ENCODE measurements around the gene OR5B3.

OR5B3 gene

DNA sequence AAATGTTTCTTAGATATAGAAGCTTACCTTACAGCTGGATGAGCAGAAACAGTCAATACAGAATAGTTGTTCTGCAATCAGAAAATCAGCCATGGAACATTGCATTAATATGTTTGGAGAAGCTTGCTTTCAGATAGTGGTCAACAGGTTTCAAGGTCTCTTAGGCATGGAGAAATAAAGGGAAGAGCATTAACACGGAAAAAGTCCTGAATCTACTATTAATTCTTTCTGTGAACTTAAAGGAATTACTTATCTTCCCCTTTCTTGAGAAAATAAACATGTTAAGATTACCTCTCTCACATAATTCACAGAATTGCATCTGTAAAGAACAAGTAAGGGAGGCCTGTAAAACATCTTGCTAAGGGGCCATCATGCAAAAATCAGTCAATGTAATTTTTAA is at the start of gene OR5B3:
Gene OR5B3, minus strand, starts transcription at position 101 of the 400 bp plus-strand sequence. CDS start 3,465 bp downstream, outside the sequence.
- DNase-seq (ENCODE audit: low read depth), result no peak
- TF ChIP-seq, protein P1, sequence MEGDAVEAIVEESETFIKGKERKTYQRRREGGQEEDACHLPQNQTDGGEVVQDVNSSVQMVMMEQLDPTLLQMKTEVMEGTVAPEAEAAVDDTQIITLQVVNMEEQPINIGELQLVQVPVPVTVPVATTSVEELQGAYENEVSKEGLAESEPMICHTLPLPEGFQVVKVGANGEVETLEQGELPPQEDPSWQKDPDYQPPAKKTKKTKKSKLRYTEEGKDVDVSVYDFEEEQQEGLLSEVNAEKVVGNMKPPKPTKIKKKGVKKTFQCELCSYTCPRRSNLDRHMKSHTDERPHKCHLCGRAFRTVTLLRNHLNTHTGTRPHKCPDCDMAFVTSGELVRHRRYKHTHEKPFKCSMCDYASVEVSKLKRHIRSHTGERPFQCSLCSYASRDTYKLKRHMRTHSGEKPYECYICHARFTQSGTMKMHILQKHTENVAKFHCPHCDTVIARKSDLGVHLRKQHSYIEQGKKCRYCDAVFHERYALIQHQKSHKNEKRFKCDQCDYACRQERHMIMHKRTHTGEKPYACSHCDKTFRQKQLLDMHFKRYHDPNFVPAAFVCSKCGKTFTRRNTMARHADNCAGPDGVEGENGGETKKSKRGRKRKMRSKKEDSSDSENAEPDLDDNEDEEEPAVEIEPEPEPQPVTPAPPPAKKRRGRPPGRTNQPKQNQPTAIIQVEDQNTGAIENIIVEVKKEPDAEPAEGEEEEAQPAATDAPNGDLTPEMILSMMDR (IDR thresholded peaks at IDR 0.05; ENCODE audit: insufficient read depth, low read depth, low read length, missing control alignments), result no peak
- no peak within 1 kb of the TSS for H3K4me3 ChIP-seq (ENCODE audit: low read depth, low read length)

DNA sequence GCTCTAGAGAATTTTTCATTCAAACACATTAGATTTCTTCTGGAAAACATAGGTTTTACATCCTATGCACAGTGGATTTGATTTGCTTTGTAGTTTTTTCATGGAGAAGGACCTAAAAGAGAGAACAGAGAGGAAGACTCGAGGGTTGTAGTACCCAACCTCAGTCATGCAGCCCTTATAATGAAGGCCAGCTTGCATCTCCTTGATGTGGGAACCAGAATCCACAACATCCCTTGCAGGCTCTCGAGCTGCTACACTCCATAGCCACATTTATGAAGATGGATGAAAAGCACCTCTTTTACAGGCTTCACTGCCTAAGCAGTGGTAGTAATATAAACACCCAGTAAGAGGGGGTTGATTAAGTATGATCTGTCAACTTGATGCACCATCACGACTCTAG is 44.9 kb upstream of the OR5B3 start:
- DNase-seq (ENCODE audit: low read depth), result no peak
- TF ChIP-seq, protein P1 (IDR thresholded peaks at IDR 0.05; ENCODE audit: insufficient read depth, low read depth, low read length, missing control alignments), result no peak
- no peak overlapping the region for H3K4me3 ChIP-seq (ENCODE audit: low read depth, low read length)

DNA sequence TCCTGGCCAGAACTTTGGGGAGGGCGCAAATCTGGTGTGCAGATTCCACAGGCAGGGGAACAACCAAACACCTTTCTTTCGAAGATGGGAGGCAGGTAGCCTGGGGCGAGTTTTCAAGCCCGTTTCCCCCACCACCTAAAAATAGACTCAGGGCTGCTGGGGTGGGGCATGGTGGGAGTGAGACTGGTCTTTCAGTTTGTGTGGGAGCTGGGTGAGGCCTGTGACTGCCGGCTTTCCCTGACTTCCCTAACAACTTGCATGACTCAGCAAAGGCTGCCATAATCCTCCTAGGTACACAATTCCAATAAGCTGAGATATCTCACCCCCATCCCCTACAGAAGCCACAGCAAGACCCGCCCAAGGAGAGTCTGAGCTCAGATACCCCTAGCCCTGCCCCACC is 39.6 kb upstream of the OR5B3 start:
- DNase-seq (ENCODE audit: low read depth), result no peak
- TF ChIP-seq, protein P1 (IDR thresholded peaks at IDR 0.05; ENCODE audit: insufficient read depth, low read depth, low read length, missing control alignments), result no peak
- no peak overlapping the region for H3K4me3 ChIP-seq (ENCODE audit: low read depth, low read length)

DNA sequence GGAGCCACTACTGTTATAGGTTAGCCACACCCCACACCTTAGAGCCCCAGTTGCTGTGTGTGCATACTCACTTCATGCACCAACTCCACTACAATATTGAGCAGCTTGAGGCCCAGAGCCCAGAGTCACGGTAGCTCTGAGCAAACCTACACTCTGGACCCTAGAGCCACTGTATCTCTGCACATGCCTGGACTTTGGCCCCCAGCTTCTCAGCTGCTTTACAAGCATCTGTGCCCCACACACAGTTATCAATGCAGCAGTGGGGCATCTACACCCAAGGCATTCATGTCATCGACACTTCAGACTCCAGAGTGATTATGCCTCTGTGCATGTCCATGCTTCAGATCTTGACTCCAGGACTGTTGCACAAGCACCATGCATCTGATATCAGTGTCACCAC is 37.6 kb upstream of the OR5B3 start:
- TF ChIP-seq, protein P1 (IDR thresholded peaks at IDR 0.05; ENCODE audit: insufficient read depth, low read depth, low read length, missing control alignments), result no peak
- DNase-seq (ENCODE audit: low read depth), result no peak

DNA sequence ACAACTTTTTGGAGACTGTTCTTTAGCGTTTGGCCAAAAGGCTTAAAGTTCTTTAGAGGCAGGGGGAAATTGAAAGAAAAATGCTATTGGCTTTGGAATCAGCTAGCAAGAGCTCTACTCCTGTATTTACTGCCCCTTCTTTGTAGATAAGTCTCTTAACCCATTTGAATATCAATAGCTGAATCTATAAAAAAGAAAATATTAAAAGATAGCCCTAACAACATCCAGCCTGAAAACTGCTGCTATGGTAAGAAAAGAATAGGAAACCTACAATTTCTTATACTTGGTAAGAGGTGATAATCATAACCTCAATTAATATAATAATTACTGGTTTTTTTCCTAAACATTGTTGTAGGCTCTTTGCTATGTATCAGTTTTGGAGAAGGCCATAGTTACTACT is 35.5 kb upstream of the OR5B3 start, which contains the start of gene OR5B12:
Gene OR5B12, minus strand, starts transcription at position 101 of the 400 bp plus-strand sequence. CDS start 2,085 bp downstream, outside the sequence.
- H3K4me3 ChIP-seq (ENCODE audit: low read depth, low read length), result no peak within 1 kb of the TSS
- DNase-seq (ENCODE audit: low read depth), result no peak
- TF ChIP-seq, protein P1 (IDR thresholded peaks at IDR 0.05; ENCODE audit: insufficient read depth, low read depth, low read length, missing control alignments), result no peak

More for the DNA sequence above, 37.6 kb upstream of the OR5B3 start:
- no peak overlapping the region for H3K4me3 ChIP-seq (ENCODE audit: low read depth, low read length)

DNA sequence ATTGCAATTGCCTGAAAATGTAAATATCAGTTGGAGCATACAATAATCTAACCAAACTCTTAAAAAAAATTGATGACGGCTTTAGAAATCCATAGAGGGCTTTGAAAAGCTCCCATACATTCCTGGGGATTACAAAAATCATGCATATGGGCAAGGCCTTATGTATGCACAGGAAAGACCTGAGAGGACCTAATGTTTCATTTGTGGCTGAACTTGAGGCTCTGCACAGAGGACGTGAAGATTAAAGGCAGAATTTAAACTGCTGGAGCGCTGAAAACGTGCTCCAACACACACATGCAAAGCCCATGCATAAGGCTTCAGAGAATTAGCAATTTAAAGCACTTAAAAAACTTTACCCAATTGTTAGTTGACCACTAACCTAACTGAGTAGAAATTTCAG is 31.8 kb upstream of the OR5B3 start:
- no peak overlapping the region for H3K4me3 ChIP-seq (ENCODE audit: low read depth, low read length)
- TF ChIP-seq, protein P1 (IDR thresholded peaks at IDR 0.05; ENCODE audit: insufficient read depth, low read depth, low read length, missing control alignments), result no peak
- no peak for DNase-seq (ENCODE audit: low read depth)

DNA sequence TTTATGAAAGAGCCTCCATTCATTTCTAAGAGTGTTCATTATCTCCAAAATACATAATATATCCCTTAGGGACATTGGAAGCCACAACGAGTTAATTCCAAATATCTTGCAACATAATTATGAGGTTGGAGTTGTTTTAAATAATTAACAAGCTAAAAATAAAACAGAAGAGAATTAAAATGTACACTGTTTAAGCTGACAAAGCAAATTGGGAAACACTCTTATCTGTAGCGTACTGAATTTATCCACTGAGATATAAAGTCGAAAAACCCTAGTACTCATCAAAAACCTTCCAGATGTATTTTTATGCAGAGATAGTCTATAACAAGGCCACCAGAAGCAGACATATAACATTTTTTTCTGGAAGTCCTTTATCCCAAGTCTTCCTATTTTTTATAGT is 27.5 kb upstream of the OR5B3 start:
- no peak overlapping the region for H3K4me3 ChIP-seq (ENCODE audit: low read depth, low read length)
- TF ChIP-seq, protein P1 (IDR thresholded peaks at IDR 0.05; ENCODE audit: insufficient read depth, low read depth, low read length, missing control alignments), result no peak
- DNase-seq (ENCODE audit: low read depth), result no peak

All from GM12865 (cell line).